Measurements from ENCODE around the gene HDDC3.

DNA sequence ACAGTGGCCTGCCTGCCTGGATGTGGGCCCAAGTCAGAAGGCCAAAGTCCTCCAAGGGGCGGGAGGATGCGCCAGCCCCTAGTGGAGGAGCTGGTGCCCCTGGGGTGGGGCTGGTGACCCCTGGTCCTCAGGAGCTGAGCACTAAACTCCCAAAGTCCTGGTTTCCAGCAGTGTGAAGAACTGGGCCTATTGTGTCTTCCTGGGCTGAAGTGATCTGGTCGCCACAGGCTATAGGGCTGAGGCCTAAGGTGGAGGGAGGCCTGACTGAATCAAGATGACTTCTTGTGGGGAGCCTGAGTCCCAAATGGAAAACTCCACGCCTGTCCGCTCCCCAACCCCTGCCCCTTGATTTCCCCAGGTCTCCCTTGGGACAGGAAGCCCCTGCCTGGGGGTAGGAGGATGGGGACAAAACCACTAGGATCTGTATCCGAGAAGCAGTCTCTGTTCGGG is 48.8 kb downstream of the HDDC3 start:
- TF ChIP-seq, protein P1, sequence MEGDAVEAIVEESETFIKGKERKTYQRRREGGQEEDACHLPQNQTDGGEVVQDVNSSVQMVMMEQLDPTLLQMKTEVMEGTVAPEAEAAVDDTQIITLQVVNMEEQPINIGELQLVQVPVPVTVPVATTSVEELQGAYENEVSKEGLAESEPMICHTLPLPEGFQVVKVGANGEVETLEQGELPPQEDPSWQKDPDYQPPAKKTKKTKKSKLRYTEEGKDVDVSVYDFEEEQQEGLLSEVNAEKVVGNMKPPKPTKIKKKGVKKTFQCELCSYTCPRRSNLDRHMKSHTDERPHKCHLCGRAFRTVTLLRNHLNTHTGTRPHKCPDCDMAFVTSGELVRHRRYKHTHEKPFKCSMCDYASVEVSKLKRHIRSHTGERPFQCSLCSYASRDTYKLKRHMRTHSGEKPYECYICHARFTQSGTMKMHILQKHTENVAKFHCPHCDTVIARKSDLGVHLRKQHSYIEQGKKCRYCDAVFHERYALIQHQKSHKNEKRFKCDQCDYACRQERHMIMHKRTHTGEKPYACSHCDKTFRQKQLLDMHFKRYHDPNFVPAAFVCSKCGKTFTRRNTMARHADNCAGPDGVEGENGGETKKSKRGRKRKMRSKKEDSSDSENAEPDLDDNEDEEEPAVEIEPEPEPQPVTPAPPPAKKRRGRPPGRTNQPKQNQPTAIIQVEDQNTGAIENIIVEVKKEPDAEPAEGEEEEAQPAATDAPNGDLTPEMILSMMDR (IDR thresholded peaks at IDR 0.05; ENCODE audit: extremely low read depth in 1 of 2, insufficient read depth in 1 of 2, low read depth in 1 of 2, low read length in 2 of 2) = no peak
- no peak for TF ChIP-seq EZH2 (IDR thresholded peaks at IDR 0.05; ENCODE audit: borderline replicate concordance, low read depth, low read length, severe bottlenecking)
- TF ChIP-seq POLR2AphosphoS5 (IDR thresholded peaks at IDR 0.05; ENCODE audit: insufficient read depth, low read depth, low read length) = no peak
- TF ChIP-seq MYC (IDR thresholded peaks at IDR 0.05; ENCODE audit: low read depth, low read length) = no peak
- TF ChIP-seq POLR2A (IDR thresholded peaks at IDR 0.05; ENCODE audit: low read depth, low read length) = no peak
- no peak for TF ChIP-seq GATA2 (IDR thresholded peaks at IDR 0.05; ENCODE audit: insufficient read depth, insufficient read length, low read depth, low read length)
- no peak for TF ChIP-seq FOS (IDR thresholded peaks at IDR 0.05; ENCODE audit: borderline replicate concordance, insufficient read depth, low read length)
- TF ChIP-seq, protein P2, sequence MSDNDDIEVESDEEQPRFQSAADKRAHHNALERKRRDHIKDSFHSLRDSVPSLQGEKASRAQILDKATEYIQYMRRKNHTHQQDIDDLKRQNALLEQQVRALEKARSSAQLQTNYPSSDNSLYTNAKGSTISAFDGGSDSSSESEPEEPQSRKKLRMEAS (IDR thresholded peaks at IDR 0.05; ENCODE audit: insufficient read depth, insufficient read length) = no peak
